Measurements from ENCODE around the gene DEDD2.

The DEDD2 gene

DNA sequence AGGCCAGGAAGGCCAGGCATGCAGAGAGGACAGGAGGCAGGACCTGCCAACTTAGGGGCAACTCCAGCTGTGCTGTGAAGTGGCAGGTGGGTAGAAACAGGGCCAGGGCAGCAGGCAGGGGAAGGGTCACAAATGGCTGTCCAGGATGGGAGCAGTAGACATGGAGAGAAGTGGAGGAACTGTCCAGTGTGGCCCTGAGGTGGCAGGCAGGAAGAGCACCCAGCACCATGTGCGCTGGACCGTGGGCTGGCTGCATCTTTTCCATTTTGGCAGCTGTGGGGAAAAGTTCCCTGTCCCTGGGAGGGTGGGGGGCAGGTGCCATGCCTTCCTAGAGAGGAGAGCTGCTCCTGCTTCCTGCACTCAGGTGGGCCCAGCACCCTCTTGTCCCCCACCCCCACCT is 13.8 kb downstream of the DEDD2 start:
- H3F3A ChIP-seq (ENCODE audit: insufficient read depth, low read length), result no peaks in the 10 kb centered on the region
- no peaks in the 10 kb centered on the region for H3K79me2 ChIP-seq (ENCODE audit: insufficient read depth, low read length)
- no peaks in the 10 kb centered on the region for H3K9me2 ChIP-seq (ENCODE audit: low read depth, low read length)
- no peak overlapping the region for H3K27ac ChIP-seq (ENCODE audit: low read depth, low read length, poor library complexity, severe bottlenecking)
- no peak overlapping the region for H3K4me2 ChIP-seq (ENCODE audit: low read length)
- no peak overlapping the region for H3K9ac ChIP-seq (ENCODE audit: low read length)
- H3K27me3 ChIP-seq (ENCODE audit: insufficient read depth, low read length), result no peaks in the 10 kb centered on the region
- no peak overlapping the region for H2AFZ ChIP-seq (ENCODE audit: low read length)
- peaks cover 92% of the 10 kb centered on the region for H3K36me3 ChIP-seq (ENCODE audit: insufficient read depth, low read length)
- no peaks in the 10 kb centered on the region for H3K9me3 ChIP-seq (ENCODE audit: low read length)
- TF ChIP-seq EZH2 (IDR thresholded peaks at IDR 0.05; ENCODE audit: borderline replicate concordance, low read length), result no peak
- TF ChIP-seq, protein P1, sequence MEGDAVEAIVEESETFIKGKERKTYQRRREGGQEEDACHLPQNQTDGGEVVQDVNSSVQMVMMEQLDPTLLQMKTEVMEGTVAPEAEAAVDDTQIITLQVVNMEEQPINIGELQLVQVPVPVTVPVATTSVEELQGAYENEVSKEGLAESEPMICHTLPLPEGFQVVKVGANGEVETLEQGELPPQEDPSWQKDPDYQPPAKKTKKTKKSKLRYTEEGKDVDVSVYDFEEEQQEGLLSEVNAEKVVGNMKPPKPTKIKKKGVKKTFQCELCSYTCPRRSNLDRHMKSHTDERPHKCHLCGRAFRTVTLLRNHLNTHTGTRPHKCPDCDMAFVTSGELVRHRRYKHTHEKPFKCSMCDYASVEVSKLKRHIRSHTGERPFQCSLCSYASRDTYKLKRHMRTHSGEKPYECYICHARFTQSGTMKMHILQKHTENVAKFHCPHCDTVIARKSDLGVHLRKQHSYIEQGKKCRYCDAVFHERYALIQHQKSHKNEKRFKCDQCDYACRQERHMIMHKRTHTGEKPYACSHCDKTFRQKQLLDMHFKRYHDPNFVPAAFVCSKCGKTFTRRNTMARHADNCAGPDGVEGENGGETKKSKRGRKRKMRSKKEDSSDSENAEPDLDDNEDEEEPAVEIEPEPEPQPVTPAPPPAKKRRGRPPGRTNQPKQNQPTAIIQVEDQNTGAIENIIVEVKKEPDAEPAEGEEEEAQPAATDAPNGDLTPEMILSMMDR (IDR thresholded peaks at IDR 0.05; ENCODE audit: low read length), result no peak
- peaks cover 24% of the 10 kb centered on the region for H3K4me1 ChIP-seq (ENCODE audit: insufficient read depth, low read length, severe bottlenecking)
- no peak overlapping the region for H3K4me3 ChIP-seq (ENCODE audit: low read depth, low read length, poor library complexity, severe bottlenecking)
- H4K20me1 ChIP-seq (ENCODE audit: insufficient read depth, low read length), result no peaks in the 10 kb centered on the region

DNA sequence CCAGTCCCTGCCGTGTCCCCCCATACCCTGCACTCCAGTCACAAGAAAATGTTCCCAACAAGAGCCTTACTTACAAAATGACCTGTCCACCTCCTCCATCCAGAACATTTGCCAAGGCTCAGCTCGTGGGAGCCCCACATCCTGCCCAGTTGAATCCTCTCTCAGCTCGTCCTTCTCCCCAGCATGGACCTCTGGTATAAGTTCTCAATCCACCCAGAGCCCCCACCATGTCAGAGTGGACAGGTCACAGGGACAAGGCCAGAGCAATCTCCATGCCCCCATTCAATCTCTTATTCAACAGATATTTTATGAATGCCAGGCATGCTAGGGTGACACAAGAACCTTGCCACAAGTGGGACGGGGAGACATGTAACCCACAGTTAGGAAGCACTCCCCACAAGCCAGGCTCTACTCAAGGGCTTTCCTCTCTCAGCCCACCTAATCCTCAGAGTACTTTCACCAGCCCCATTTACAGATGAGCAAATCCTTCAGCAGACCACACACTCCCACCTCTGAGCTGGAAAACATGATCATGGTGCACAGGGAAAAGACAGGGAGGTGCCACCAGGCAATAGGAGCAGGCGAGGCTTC is 15.1 kb downstream of the DEDD2 start:
- Histone ChIP-seq H4K20me1 (ENCODE audit: insufficient read depth, low read length) (no peaks in the 10 kb centered on the region), H3F3A (ENCODE audit: insufficient read depth, low read length) (no peaks in the 10 kb centered on the region), H3K4me2 (ENCODE audit: low read length) (no peak overlapping the region), H3K36me3 (ENCODE audit: insufficient read depth, low read length) (peaks cover 89% of the 10 kb centered on the region), H2AFZ (ENCODE audit: low read length) (no peak overlapping the region), H3K9me3 (ENCODE audit: low read length) (no peaks in the 10 kb centered on the region), H3K79me2 (ENCODE audit: insufficient read depth, low read length) (no peaks in the 10 kb centered on the region), H3K9me2 (ENCODE audit: low read depth, low read length) (no peaks in the 10 kb centered on the region), H3K27me3 (ENCODE audit: insufficient read depth, low read length) (no peaks in the 10 kb centered on the region), H3K27ac (ENCODE audit: low read depth, low read length, poor library complexity, severe bottlenecking) (no peak overlapping the region), H3K4me1 (ENCODE audit: insufficient read depth, low read length, severe bottlenecking) (peaks cover 24% of the 10 kb centered on the region), H3K4me3 (ENCODE audit: low read depth, low read length, poor library complexity, severe bottlenecking) (no peak overlapping the region), H3K9ac (ENCODE audit: low read length) (no peak overlapping the region)
- TF ChIP-seq EZH2 (IDR thresholded peaks at IDR 0.05; ENCODE audit: borderline replicate concordance, low read length), result no peak
- TF ChIP-seq, protein P1 (IDR thresholded peaks at IDR 0.05; ENCODE audit: low read length), result no peak

DNA sequence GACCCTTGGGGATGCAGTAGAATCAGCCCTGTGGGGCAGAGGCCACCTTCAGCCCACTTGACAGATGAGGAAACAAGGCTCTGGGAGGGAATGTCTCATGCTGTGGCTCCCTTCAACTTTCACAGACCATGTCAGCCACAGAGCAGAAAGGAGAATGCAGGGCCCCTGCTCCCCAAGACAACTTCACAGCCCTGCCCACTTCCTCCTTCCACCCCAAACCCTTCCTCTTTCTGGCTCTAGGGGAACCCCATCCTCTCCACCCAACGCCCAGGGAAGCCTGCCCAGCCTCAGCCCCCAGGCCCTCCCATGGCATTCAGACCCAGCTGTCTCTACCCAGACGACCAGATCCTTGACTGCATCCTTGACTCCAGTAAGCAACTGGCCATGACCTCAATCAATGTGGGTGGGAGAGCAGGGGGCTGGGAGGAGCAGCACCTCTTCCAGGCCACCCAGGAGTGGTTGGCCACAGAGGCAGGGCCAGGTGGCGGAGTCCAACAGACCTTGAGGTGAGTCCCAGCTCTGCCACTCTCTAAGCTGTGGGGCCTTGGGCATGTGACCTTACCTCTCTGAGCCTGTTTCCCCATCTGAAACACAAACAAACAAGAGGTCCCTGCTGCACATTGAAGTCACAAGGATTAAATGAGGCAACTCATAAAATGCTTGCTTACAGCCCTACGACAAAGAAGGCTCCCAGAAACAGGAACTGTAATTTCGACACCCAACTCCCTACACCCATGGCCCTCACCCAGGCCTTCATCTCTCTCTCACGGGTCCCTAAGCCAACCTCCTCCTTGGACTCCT is 15.8 kb downstream of the DEDD2 start:
- Histone ChIP-seq H4K20me1 (ENCODE audit: insufficient read depth, low read length) (no peaks in the 10 kb centered on the region), H3K4me2 (ENCODE audit: low read length) (no peak overlapping the region), H3K4me3 (ENCODE audit: low read depth, low read length, poor library complexity, severe bottlenecking) (no peak overlapping the region), H3K9ac (ENCODE audit: low read length) (no peak overlapping the region), H3F3A (ENCODE audit: insufficient read depth, low read length) (no peaks in the 10 kb centered on the region), H3K36me3 (ENCODE audit: insufficient read depth, low read length) (peaks cover 92% of the 10 kb centered on the region), H3K27me3 (ENCODE audit: insufficient read depth, low read length) (no peaks in the 10 kb centered on the region), H3K27ac (ENCODE audit: low read depth, low read length, poor library complexity, severe bottlenecking) (no peak overlapping the region), H3K9me3 (ENCODE audit: low read length) (no peaks in the 10 kb centered on the region), H3K79me2 (ENCODE audit: insufficient read depth, low read length) (no peaks in the 10 kb centered on the region), H3K4me1 (ENCODE audit: insufficient read depth, low read length, severe bottlenecking) (peaks cover 24% of the 10 kb centered on the region), H2AFZ (ENCODE audit: low read length) (no peak overlapping the region), H3K9me2 (ENCODE audit: low read depth, low read length) (no peaks in the 10 kb centered on the region)
- TF ChIP-seq EZH2 (IDR thresholded peaks at IDR 0.05; ENCODE audit: borderline replicate concordance, low read length), result no peak
- TF ChIP-seq, protein P1 (IDR thresholded peaks at IDR 0.05; ENCODE audit: low read length), result no peak
